AG09319 (cell line): Measurements from ENCODE around the gene SPIRE1.

ENCODE experiments used
- DNase-seq: peaks from one replicate; pipeline ENCODE4 v3.0.0-alpha.2; 2010; ENCODE audit warnings: low read depth; ENCODE audit errors: extremely low read depth
- CTCF ChIP-seq: IDR thresholded peaks from 2 replicates; pipeline ENCODE4 v1.5.1; 2011; ENCODE audit warnings: low read depth, mild to moderate bottlenecking, inconsistent platforms, low read length, moderate library complexity

SPIRE1 gene

DNA sequence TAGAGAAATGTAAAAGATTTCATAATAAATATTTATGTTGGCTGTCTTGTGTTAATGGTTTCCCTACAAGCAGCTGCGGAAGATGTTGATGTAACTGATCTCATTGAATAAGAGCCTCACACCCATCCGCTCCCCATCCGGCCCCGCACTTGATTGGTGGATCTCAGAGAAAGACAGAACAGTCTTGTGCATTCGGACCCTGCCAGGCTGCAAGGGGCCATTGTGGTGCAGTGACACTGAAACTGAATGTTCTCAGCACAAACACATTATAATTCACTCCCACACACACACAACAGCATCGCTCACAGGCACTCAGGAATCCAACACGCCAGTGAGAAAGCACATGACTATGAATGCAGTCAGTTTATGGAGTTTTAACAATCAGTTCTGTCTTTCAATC, 202.4 kb downstream of the SPIRE1 start:
- no peak for TF ChIP-seq CTCF
- DNase-seq = no peak

GRCh38 chr18:12452784-12453183, 205.1 kb downstream of the SPIRE1 start:
- no peak for TF ChIP-seq CTCF
- no peak for DNase-seq

DNA sequence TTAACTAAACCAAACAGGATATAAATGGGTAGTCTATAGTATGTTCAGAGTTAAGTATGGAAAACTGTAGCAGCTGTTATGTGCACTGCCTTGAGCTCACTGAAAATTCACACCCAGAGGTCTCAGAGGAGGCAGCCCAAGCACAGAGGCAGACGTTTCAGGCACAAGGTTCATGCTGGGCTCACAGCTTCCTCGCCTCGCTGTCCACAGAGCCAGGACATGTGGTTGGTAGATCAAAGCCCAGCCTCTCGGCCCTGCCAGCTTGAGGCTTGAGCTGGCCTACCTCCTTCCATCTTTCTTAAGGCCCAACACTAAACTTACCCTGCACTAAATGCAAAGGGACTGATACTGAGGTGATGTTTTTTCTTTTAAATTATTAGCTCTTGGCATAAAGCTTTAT, 206.5 kb downstream of the SPIRE1 start:
- TF ChIP-seq CTCF = no peak
- no peak for DNase-seq

DNA sequence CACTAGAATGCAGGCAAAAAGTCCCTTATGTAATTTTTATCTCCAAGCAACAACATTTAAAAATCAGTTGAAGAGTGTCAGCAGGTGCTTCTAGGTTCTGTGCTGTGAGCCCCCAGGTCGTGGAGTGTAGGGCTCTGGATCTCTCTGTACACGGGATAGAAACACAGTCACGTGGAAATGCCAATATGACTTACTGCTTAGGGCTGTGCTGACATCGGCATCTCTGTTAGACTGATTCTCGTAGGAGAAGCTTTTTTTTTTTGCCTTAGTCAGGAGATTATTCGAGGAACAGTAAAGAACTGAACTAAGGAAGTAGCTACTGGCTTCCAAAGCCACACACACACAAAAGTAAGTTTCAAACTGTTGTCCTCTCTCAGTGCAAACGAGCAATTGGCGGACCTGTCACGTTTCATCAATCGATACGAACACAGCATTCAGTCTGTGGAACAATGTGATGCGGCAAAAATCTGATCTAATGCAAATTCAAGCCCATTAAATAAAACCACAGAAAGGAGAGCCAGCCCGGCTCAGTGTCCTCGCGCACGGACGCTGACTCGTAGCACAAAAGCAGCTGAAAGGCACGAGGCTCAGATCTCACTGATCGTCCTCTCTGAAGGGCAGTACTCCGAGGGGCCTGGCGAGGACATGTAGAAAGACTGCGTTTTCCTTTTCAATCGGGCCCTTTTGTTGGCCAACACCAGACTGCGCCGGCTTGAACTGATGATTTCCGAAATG, 208.7 kb downstream of the SPIRE1 start:
- TF ChIP-seq CTCF = no peak
- no peak for DNase-seq

GRCh38 chr18:12445554-12445953, 212.4 kb downstream of the SPIRE1 start:
- TF ChIP-seq CTCF = no peak

DNA sequence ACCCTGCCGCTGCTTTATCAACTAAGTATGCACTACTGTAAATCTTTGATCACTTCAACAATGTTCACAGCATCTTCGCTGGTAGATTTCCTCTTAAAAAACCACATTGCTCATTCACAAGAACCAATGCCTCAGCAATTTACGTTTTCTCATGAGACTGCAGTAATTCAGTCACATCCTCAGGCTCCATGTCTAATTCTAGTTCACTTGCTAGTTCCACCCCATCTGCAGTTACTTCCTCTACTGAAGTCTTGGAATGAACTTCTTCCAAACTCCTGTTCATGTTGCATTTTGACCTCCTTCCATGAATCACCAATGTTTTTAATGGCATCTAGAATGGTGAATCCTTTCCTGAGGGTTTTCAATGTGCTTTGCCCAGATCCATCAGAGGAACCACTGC, 214.4 kb downstream of the SPIRE1 start:
- no peak for DNase-seq
- no peak for TF ChIP-seq CTCF

More at GRCh38 chr18:12445554-12445953, 212.4 kb downstream of the SPIRE1 start:
- DNase-seq = no peak

DNA sequence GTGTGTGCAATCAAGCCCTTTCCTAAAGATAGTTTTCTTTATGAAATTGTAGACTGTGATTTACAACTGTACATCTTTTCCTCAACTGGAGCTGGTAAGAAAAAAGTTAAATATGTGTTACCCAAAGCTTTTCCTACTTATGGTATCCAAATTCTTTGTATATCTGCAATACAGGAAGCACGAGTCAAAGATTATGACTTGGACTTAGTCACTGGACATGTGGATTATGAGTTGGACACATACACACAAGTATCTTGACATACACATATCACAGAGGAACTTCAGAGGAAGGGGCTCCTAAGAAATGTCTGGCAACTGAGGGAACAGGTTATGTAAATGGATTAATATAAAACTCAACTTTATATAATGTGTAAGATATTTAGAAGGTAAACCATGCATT, 215.0 kb downstream of the SPIRE1 start:
- TF ChIP-seq CTCF = no peak
- no peak for DNase-seq
